Inferior parietal cortex (tissue), 1 donor: ENCODE data around the gene CACNA1I.

ENCODE experiments used
- DNase-seq: peaks from one replicate; pipeline ENCODE4 v3.0.0-alpha.2; 2016; ENCODE audit errors: extremely low spot score

CACNA1I gene

DNA sequence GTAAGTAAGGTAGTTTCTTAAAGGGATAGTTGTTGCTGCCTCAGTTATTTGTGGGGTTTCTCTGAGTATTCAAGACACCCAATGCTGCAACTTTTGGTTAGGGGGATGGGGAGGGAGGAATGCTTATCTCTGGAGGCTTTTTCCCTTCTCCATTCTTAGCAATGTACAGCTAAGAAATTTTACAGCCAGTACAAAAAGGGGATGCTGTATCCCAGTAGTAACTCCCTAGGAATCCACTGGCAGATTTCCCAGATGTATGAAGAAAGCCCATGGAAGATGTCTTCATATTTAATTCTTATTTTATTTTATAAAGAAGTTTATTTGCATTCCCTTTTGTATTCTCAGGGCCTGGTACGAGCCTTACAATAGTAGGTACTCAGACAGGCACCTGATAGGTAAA, 168.2 kb downstream of the CACNA1I start:
- no peak for DNase-seq
